Vagina (tissue), 2 donors: ENCODE measurements around the gene MYO1F. TPM values are rescaled to one million over a fixed set of nuclear protein-coding genes. Genes with fewer than 3 reads are reported as not detected.
A peak's percentile ranks its signal among the peaks of the same experiment; 100 is the strongest.
"Not testable (repeated sequence)": the region's sequence is repeated elsewhere in the genome, so short reads cannot be mapped to it uniquely, and the experiment has no call there.

Experiments
- DNase-seq, 2 donors: peaks; one replicate each; pipeline ENCODE4 v3.0.0-alpha.2; 2017; ENCODE audit errors: extremely low spot score in 2 of 2
- H3K27ac ChIP-seq: fragments of 200-600 bp; sonication (generic); one replicate; pipeline ENCODE4 v1.5.1; 2019
- H3K27me3 ChIP-seq: fragments of 200-600 bp; sonication (generic); one replicate; pipeline ENCODE4 v1.5.1; 2019
- H3K36me3 ChIP-seq, 2 donors: fragments of 200-600 bp; sonication (generic); one replicate each; pipeline ENCODE4 v1.5.1; 2017 to 2019
- H3K4me1 ChIP-seq: fragments of 200-600 bp; sonication (generic); one replicate; pipeline ENCODE4 v1.5.1; 2019
- H3K4me3 ChIP-seq, 2 donors: fragments of 200-600 bp; sonication (generic); 1 replicate in 1 of 2; 2 replicates in 1 of 2; pipeline ENCODE4 v1.5.1; 2016 to 2019
- H3K9me3 ChIP-seq: fragments of 200-600 bp; sonication (generic); one replicate; pipeline ENCODE4 v1.5.1; 2019
- POLR2A ChIP-seq, 2 donors: fragments of 450-650 bp; IDR thresholded peaks; one replicate each; pipeline ENCODE4 v1.6.1; 2017; ENCODE audit warnings: antibody characterized with exemption in 2 of 2, mild to moderate bottlenecking in 2 of 2, moderate library complexity in 2 of 2
- POLR2AphosphoS5 ChIP-seq, 2 donors: sonication (generic); formaldehyde crosslinking; IDR thresholded peaks; one replicate each; pipeline ENCODE4 v1.9.0; 2017; ENCODE audit warnings: antibody characterized with exemption in 2 of 2, mild to moderate bottlenecking in 2 of 2, low read depth in 1 of 2; ENCODE audit not compliant: insufficient read depth in 1 of 2
- intact Hi-C: fragments of 100-400 bp; cut with DNase I; formaldehyde crosslinking; loops from one replicate; pipeline ENCODE4 v1.15.1; 2023
- total RNA-seq: library from RNA; depleted of rRNA; stranded (reverse); fragments of >200 nt; gene quantifications from one replicate; pipeline ENCODE4 v1.2.3, GENCODE V29; 2016
- TF ChIP-seq, protein P1 (sequence below), 3 experiments: fragments of 450-650 bp in 2 of 3; fragments of 200-600 bp in 1 of 3; sonication (generic) in 1 of 3; IDR thresholded peaks; one replicate each; pipeline ENCODE4 v1.5.1; 2017 to 2019; ENCODE audit warnings: antibody characterized with exemption in 3 of 3, mild to moderate bottlenecking in 2 of 3, moderate library complexity in 2 of 3

MYO1F gene
- total RNA-seq: 20.4 TPM

DNA sequence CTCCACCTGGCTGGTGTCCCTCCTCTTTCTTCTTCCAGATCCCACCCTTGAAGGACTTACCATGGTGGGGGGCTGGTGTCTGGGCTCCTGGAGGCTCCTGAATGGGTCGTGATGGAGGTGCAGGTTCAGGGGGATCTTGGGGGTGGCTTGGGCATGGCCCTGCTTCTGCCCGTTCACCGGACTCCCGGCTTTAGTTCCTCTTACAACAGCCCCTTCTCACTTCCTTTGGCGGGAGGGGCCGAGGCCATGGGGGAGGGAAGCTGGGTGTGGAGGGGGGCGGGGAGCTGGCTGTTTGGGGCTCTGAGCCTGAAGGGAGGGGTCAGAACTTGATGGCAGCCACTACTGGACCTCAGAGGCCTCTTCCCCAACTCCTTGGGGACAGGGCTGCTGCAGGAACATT, at the start of gene MYO1F:
MYO1F (minus strand) TSS at position 196 of the 400 bp plus-strand sequence; CDS start at position 63, 133 bp downstream.
- Histone ChIP-seq H3K9me3 (no peaks in the 10 kb centered on the region), H3K27ac (no peak within 1 kb of the TSS), H3K4me1 (peaks cover 23% of the 10 kb centered on the region), H3K27me3 (no peaks in the 10 kb centered on the region), H3K36me3 (no peaks in the 10 kb centered on the region), H3K4me3 (peak within 1 kb of the TSS; percentile 24 to 35)
- TF ChIP-seq, protein P1, sequence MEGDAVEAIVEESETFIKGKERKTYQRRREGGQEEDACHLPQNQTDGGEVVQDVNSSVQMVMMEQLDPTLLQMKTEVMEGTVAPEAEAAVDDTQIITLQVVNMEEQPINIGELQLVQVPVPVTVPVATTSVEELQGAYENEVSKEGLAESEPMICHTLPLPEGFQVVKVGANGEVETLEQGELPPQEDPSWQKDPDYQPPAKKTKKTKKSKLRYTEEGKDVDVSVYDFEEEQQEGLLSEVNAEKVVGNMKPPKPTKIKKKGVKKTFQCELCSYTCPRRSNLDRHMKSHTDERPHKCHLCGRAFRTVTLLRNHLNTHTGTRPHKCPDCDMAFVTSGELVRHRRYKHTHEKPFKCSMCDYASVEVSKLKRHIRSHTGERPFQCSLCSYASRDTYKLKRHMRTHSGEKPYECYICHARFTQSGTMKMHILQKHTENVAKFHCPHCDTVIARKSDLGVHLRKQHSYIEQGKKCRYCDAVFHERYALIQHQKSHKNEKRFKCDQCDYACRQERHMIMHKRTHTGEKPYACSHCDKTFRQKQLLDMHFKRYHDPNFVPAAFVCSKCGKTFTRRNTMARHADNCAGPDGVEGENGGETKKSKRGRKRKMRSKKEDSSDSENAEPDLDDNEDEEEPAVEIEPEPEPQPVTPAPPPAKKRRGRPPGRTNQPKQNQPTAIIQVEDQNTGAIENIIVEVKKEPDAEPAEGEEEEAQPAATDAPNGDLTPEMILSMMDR (IDR thresholded peaks at IDR 0.05): no peak
- TF ChIP-seq POLR2A (IDR thresholded peaks at IDR 0.05): no peak
- TF ChIP-seq POLR2AphosphoS5 (IDR thresholded peaks at IDR 0.05; ENCODE audit: insufficient read depth in 1 of 2, low read depth in 1 of 2): no peak
- intact Hi-C loops: no loop called here
- no peak for DNase-seq

DNA sequence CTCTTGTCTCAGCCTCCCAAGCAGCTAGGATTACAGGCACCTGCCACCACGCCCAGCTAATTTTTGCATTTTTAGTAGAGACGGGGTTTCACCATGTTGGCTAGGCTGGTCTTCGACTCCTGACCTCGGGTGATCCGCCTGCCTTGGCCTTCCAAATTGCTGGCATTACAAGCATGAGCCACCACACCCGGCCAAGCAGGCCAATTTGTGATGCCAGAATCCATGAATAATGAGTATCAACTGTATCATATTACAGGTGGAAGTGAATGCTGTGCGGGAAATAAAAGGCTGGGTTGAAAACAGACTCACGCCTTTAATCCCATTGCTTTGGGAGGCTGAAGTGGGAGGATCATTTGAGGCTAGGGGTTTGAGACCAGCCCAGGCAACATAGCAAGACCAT, 49.6 kb upstream of the MYO1F start:
- no peaks in the 10 kb centered on the region for H3K27me3 ChIP-seq
- no peak overlapping the region for H3K4me3 ChIP-seq
- DNase-seq: no peak
- intact Hi-C loops: no loop called here
- TF ChIP-seq, protein P1 (IDR thresholded peaks at IDR 0.05): no peak
- TF ChIP-seq POLR2AphosphoS5 (IDR thresholded peaks at IDR 0.05; ENCODE audit: insufficient read depth in 1 of 2, low read depth in 1 of 2): no peak
- TF ChIP-seq POLR2A (IDR thresholded peaks at IDR 0.05): no peak
- no peaks in the 10 kb centered on the region for H3K36me3 ChIP-seq
- H3K27ac ChIP-seq: no peak overlapping the region
- H3K4me1 ChIP-seq: peaks cover 3% of the 10 kb centered on the region
- no peaks in the 10 kb centered on the region for H3K9me3 ChIP-seq

DNA sequence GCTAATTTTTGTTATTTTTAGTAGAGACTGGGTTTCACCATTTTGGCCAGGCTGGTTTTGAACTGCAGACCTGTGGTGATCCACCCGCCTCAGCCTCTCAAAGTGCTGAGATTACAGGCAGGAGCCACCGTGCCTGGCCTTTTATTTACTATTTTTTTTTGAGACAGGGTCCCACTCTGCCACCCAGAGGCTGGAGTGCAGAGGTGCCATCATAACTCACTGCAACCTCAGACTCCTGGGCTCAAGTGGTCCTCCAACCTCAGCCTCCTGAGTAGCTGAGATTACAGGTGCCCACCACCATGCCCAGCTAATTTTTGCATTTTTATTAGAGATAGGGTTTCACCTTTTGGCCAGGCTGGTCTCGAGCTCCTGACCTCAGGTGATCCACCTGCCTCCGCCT, 45.6 kb upstream of the MYO1F start:
- intact Hi-C loops: not testable (repeated sequence)

DNA sequence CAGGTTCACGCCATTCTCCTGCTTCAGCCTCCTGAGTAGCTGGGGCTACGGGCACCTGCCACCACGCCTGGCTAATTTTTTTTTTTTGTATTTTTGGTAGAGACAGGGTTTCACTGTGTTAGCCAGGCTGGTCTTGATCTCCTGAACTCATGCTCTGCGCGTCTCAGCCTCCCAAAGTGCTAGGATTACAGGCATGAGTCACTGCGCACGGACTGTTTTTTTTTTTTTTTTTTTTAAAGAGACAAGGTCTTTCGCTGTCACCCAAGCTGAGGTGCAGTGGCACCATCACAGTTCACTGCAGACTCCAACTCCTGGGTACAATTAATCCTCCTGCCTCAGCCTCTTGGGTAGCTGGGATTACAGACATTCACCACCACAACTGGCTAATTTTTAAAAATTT, 41.5 kb upstream of the MYO1F start:
- H3K4me3 ChIP-seq: no peak overlapping the region
- DNase-seq: no peak
- H3K27me3 ChIP-seq: no peaks in the 10 kb centered on the region
- H3K36me3 ChIP-seq: no peaks in the 10 kb centered on the region
- H3K4me1 ChIP-seq: no peaks in the 10 kb centered on the region
- no peak overlapping the region for H3K27ac ChIP-seq
- no peaks in the 10 kb centered on the region for H3K9me3 ChIP-seq
- TF ChIP-seq, protein P1 (IDR thresholded peaks at IDR 0.05): no peak
- TF ChIP-seq POLR2AphosphoS5 (IDR thresholded peaks at IDR 0.05; ENCODE audit: insufficient read depth in 1 of 2, low read depth in 1 of 2) (no peak), POLR2A (IDR thresholded peaks at IDR 0.05) (no peak)
- intact Hi-C loops: no loop called here

More for the DNA sequence above, 45.6 kb upstream of the MYO1F start:
- not testable (repeated sequence) for H3K4me3 ChIP-seq, H3K27me3 ChIP-seq, H3K27ac ChIP-seq, H3K36me3 ChIP-seq, H3K4me1 ChIP-seq, H3K9me3 ChIP-seq, DNase-seq

DNA sequence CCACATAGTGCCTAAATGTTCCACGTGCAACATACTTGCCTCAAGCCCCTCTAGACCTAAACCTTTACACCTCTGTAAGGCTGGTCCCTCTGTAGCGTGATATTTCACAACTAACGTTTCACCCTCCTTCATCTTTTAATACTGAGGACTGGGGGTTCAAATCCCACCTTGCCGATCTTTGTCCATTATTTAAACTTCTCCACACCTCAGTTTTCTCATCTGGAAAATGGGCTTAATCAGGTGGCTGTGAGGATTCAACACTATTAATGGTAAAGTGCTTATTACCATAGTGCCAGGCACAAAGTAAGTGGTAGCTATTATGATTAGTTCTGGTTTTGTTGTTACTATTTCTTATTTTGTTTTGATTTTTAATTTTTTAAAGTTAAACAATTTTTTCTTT, 40.7 kb upstream of the MYO1F start:
- no peak overlapping the region for H3K27ac ChIP-seq
- H3K36me3 ChIP-seq: no peaks in the 10 kb centered on the region
- H3K4me3 ChIP-seq: no peak overlapping the region
- intact Hi-C loops: no loop called here
- H3K9me3 ChIP-seq: no peaks in the 10 kb centered on the region
- no peaks in the 10 kb centered on the region for H3K4me1 ChIP-seq
- no peaks in the 10 kb centered on the region for H3K27me3 ChIP-seq
- DNase-seq: no peak
- TF ChIP-seq POLR2A (IDR thresholded peaks at IDR 0.05): no peak
- TF ChIP-seq, protein P1 (IDR thresholded peaks at IDR 0.05): no peak
- no peak for TF ChIP-seq POLR2AphosphoS5 (IDR thresholded peaks at IDR 0.05; ENCODE audit: insufficient read depth in 1 of 2, low read depth in 1 of 2)

DNA sequence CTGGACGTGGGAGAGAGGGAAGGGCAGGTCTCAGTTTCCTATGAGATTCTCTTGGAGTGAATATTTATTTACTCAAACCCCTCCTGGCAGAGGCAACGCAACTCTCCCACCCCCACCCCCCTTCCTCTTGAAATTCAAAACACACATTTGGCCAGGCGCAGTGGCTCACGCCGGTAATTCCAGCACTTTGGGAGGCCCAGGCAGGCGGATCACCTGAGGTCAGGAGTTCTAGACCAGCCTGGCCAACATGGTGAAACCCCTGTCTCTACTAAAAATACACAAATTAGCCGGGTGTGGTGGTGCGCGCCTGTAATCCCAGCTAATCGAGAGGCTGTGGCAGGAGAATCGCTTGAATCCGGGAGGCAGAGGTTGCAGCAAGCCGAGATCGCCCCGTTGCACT, 40.1 kb upstream of the MYO1F start:
- intact Hi-C loops, H3K4me3 ChIP-seq, H3K36me3 ChIP-seq, H3K9me3 ChIP-seq, H3K4me1 ChIP-seq, H3K27ac ChIP-seq, H3K27me3 ChIP-seq, DNase-seq: not testable (repeated sequence)
